HG03469 (cell line): ENCODE data around the gene CDK17.

Experiments used
- ATAC-seq: cut with Tn5 transposase; IDR thresholded peaks from one replicate; pipeline ENCODE4 v1.9.1; 2021; ENCODE audit warnings: mild to moderate bottlenecking, moderate library complexity, moderate number of reproducible peaks; ENCODE audit not compliant: unreplicated experiment

The CDK17 gene

GRCh38 chr12:96242597-96242996 is 157.6 kb downstream of the CDK17 start:
- no peak for ATAC-seq

GRCh38 chr12:96241846-96242256 is 158.4 kb downstream of the CDK17 start:
- no peak for ATAC-seq

- no peak for ATAC-seq
These were observed 158.8 kb downstream of the CDK17 start for GRCh38 chr12:96241431-96241830.

DNA sequence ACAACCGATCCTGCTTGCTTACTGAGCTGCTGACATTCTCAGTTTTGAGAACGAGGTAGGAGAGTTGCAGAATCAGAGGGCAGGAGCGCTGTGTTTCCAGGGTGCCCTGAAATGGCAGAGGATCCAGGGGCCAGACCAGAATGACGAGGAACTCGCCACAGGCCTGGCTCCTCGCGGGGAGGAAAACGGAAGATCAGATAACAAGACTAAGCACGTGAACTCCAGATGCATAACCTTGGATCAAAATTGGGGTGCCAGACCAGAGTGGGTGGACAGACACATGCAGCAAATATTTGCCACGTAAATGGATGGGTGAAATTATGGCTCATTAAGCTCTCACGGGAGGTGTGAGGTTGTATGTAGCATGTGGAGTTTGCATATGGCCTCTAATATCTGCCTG is 159.6 kb downstream of the CDK17 start:
- ATAC-seq, result no peak

GRCh38 chr12:96239711-96240635 is 160.3 kb downstream of the CDK17 start:
- ATAC-seq, result no peak

DNA sequence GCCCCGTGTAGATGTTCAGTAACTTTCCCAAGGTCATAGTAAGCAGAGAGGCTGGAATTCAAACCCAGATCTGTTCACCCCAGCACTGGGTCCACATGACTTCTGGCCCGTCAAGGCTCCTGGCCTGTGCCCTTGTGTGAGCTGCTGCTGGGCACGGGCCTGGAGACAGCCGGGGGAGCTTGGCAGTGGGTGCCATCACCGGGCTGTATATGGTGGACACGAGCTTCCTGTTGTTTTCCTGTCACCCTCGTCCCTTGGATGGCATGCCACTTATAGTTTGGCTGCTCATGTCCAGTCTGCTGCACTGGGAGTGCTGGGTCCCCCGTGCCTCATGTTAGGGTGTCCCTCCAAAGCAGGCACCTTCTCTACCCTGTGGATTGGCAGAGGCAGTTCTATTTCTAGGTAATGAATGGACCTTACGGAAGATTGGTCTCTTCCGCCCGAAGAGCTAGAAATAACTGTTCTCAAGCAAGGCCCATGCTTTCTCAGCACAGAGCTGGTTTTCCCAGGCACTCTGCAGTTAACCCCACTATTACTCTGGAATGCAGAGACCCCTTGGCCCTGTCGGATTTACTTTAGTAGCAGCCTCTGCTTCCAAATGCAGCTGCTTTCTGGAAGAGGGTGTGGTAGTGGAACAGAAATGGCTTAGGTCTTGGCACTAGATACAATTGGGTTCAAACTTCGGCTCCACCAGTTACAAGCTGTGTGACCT is 161.7 kb downstream of the CDK17 start:
- no peak for ATAC-seq

- ATAC-seq, result no peak
These were observed 162.7 kb downstream of the CDK17 start for GRCh38 chr12:96237465-96238077.

GRCh38 chr12:96237035-96237434 is 163.2 kb downstream of the CDK17 start:
- ATAC-seq, result no peak

- ATAC-seq, result no peak
These were observed 163.9 kb downstream of the CDK17 start for GRCh38 chr12:96236221-96236822.

- no peak for ATAC-seq
These were observed 164.8 kb downstream of the CDK17 start for GRCh38 chr12:96235484-96235826.

- no peak for ATAC-seq
These were observed 165.4 kb downstream of the CDK17 start for GRCh38 chr12:96234591-96235483.

- no peak for ATAC-seq
These were observed 166.2 kb downstream of the CDK17 start for GRCh38 chr12:96233939-96234461.

- no peak for ATAC-seq
These were observed 167.1 kb downstream of the CDK17 start for GRCh38 chr12:96233168-96233567.

GRCh38 chr12:96230646-96231045 is 169.6 kb downstream of the CDK17 start:
- ATAC-seq, result no peak

GRCh38 chr12:96228566-96229248 is 171.5 kb downstream of the CDK17 start:
- ATAC-seq, result no peak
